IMR-90 (cell line): ENCODE data around the gene GM2A. TPM values are rescaled to one million over a fixed set of nuclear protein-coding genes. Genes with fewer than 3 reads are reported as not detected.

Experiments used
- ATAC-seq: fragments of 200-7000 bp; cut with Tn5 transposase; 2 replicates; pipeline ENCODE4 v1.9.1; 2020; ENCODE audit warnings: low read depth, mild to moderate bottlenecking, moderate library complexity
- BruUV-seq: library from RNA; stranded (reverse); fragments of 400-500 nt; replicated peaks from 2 replicates; lab custom pipeline; 2021; lab: Mats Ljungman, UMichigan
- CTCF ChIA-PET: fragments of 300-600 bp; formaldehyde crosslinking; extraction: SDS; loops from one replicate; lab custom pipeline; 2021; ENCODE audit warnings: antibody characterized with exemption; lab: Yijun Ruan, JAX
- POLR2A ChIA-PET: fragments of 300-600 bp; sonication (Branson Sonifier 250); formaldehyde crosslinking; loops from one replicate; lab custom pipeline; 2022; ENCODE audit warnings: antibody characterized with exemption; ENCODE audit not compliant: unreplicated experiment; lab: Charles Lee
- DNase-seq: peaks from one replicate; pipeline ENCODE4 v3.0.0; 2013
- H2AFZ ChIP-seq: replicated peaks from 2 replicates; pipeline ENCODE3; 2013; ENCODE audit warnings: low read length, mild to moderate bottlenecking; ENCODE audit not compliant: poor library complexity
- H2AK5ac ChIP-seq: 2 replicates; pipeline ENCODE4 v1.6.1; 2013; ENCODE audit warnings: low read depth, low read length, inconsistent platforms
- H2AK9ac ChIP-seq: replicated peaks from 2 replicates; pipeline ENCODE3; 2013; ENCODE audit warnings: mild to moderate bottlenecking, low read depth, low read length, moderate library complexity; ENCODE audit not compliant: poor library complexity
- H2BK120ac ChIP-seq: 2 replicates; pipeline ENCODE4 v1.6.1; 2013; ENCODE audit warnings: low read depth, low read length, inconsistent platforms
- H2BK15ac ChIP-seq: 3 replicates; pipeline ENCODE4 v1.6.1; 2013; ENCODE audit warnings: low read depth, low read length, inconsistent platforms
- H2BK20ac ChIP-seq: 2 replicates; pipeline ENCODE4 v1.6.1; 2013; ENCODE audit warnings: low read depth, mild to moderate bottlenecking, inconsistent platforms, low read length, moderate library complexity
- H2BK5ac ChIP-seq: 2 replicates; pipeline ENCODE4 v1.6.1; 2013; ENCODE audit warnings: mild to moderate bottlenecking, low read depth, low read length, inconsistent platforms; ENCODE audit not compliant: poor library complexity, severe bottlenecking
- H3K14ac ChIP-seq: replicated peaks from 2 replicates; pipeline ENCODE4 v1.6.1; 2013; ENCODE audit warnings: low read depth, low read length, inconsistent platforms
- H3K18ac ChIP-seq: 2 replicates; pipeline ENCODE4 v1.6.1; 2013; ENCODE audit warnings: low read depth, low read length, control low read depth
- H3K23ac ChIP-seq: 2 replicates; pipeline ENCODE4 v1.6.1; 2013; ENCODE audit warnings: low read depth, low read length, inconsistent platforms
- H3K27ac ChIP-seq: 2 replicates; pipeline ENCODE4 v1.5.1; 2013; ENCODE audit warnings: mild to moderate bottlenecking, control low read depth, low read length; ENCODE audit not compliant: insufficient read depth
- H3K27me3 ChIP-seq: 2 replicates; pipeline ENCODE4 v1.6.1; 2013; ENCODE audit warnings: low read length; ENCODE audit not compliant: control insufficient read depth, insufficient read depth
- H3K36me3 ChIP-seq: 2 replicates; pipeline ENCODE4 v1.6.1; 2013; ENCODE audit warnings: low read length, mixed read lengths; ENCODE audit not compliant: control insufficient read depth, insufficient read depth
- H3K4ac ChIP-seq: 2 replicates; pipeline ENCODE4 v1.6.1; 2013; ENCODE audit warnings: low read depth, low read length, inconsistent platforms
- H3K4me1 ChIP-seq: 2 replicates; pipeline ENCODE4 v1.6.1; 2013; ENCODE audit warnings: low read length, mixed read lengths; ENCODE audit not compliant: control insufficient read depth, insufficient read depth
- H3K4me2 ChIP-seq: 2 replicates; pipeline ENCODE4 v1.6.1; 2013; ENCODE audit warnings: low read depth, mild to moderate bottlenecking, control low read depth, low read length, moderate library complexity
- H3K4me3 ChIP-seq: 2 replicates; pipeline ENCODE4 v1.5.1; 2013; ENCODE audit warnings: low read depth, mild to moderate bottlenecking, control low read depth, low read length, moderate library complexity; ENCODE audit not compliant: insufficient read depth
- H3K56ac ChIP-seq: 2 replicates; pipeline ENCODE4 v1.6.1; 2013; ENCODE audit warnings: low read length, inconsistent platforms; ENCODE audit not compliant: insufficient read depth; ENCODE audit errors: extremely low read depth
- H3K79me1 ChIP-seq, 2 experiments: 2 replicates each; pipeline ENCODE4 v1.6.1; 2013; ENCODE audit warnings: low read length in 2 of 2, inconsistent platforms in 1 of 2, low read depth in 1 of 2
- H3K9ac ChIP-seq: 2 replicates; pipeline ENCODE4 v1.6.1; 2013; ENCODE audit warnings: low read depth, low read length, control low read depth
- H3K9me1 ChIP-seq: 2 replicates; pipeline ENCODE4 v1.6.1; 2013; ENCODE audit warnings: low read length, inconsistent platforms; ENCODE audit not compliant: insufficient read depth
- H3K9me3 ChIP-seq: 2 replicates; pipeline ENCODE4 v1.6.1; 2013; ENCODE audit warnings: low read length; ENCODE audit not compliant: control insufficient read depth, insufficient read depth
- H4K20me1 ChIP-seq: 2 replicates; pipeline ENCODE4 v1.6.1; 2013; ENCODE audit warnings: low read length, inconsistent platforms; ENCODE audit not compliant: insufficient read depth
- H4K5ac ChIP-seq: 2 replicates; pipeline ENCODE4 v1.6.1; 2013; ENCODE audit warnings: mild to moderate bottlenecking, low read depth, low read length, control low read depth
- H4K8ac ChIP-seq, 2 experiments: 2 replicates each; pipeline ENCODE4 v1.6.1; 2013; ENCODE audit warnings: low read depth in 2 of 2, low read length in 2 of 2, control low read depth in 1 of 2, inconsistent platforms in 1 of 2
- H4K91ac ChIP-seq: 2 replicates; pipeline ENCODE4 v1.6.1; 2013; ENCODE audit warnings: low read depth, low read length, inconsistent platforms; ENCODE audit not compliant: insufficient read depth
- CEBPB ChIP-seq: IDR thresholded peaks from 2 replicates; pipeline ENCODE4 v1.6.1; 2012; ENCODE audit warnings: low read depth, low read length, improper control_type of control experiment
- CHD1 ChIP-seq: IDR thresholded peaks from 2 replicates; pipeline ENCODE4 v1.6.1; 2012; ENCODE audit warnings: low read depth, low read length, improper control_type of control experiment
- CTCF ChIP-seq: conservative IDR thresholded peaks from 2 replicates; pipeline ENCODE4 v1.5.1; 2012; ENCODE audit warnings: mild to moderate bottlenecking, low read depth, low read length, improper control_type of control experiment
- ELK1 ChIP-seq: fragments of 150-350 bp; IDR thresholded peaks from 2 replicates; pipeline ENCODE4 v1.6.1; 2016; ENCODE audit warnings: low read depth, mild to moderate bottlenecking, low read length, moderate library complexity, borderline replicate concordance
- MAFK ChIP-seq: IDR thresholded peaks from 2 replicates; pipeline ENCODE4 v1.6.1; 2012; ENCODE audit warnings: low read depth, low read length, improper control_type of control experiment
- MAZ ChIP-seq: IDR thresholded peaks from 2 replicates; pipeline ENCODE4 v1.6.1; 2012; ENCODE audit warnings: low read depth, mild to moderate bottlenecking, low read length, improper control_type of control experiment, moderate library complexity, borderline replicate concordance
- MXI1 ChIP-seq: IDR thresholded peaks from 2 replicates; pipeline ENCODE4 v1.6.1; 2012; ENCODE audit warnings: low read depth, mild to moderate bottlenecking, low read length, moderate library complexity, borderline replicate concordance
- RAD21 ChIP-seq: IDR thresholded peaks from 2 replicates; pipeline ENCODE4 v1.6.1; 2012; ENCODE audit warnings: low read length, improper control_type of control experiment
- WGBS, 2 experiments: methylation state at CpG; one replicate each; pipeline versions ENCODE4 v1.1.5 to v1.1.7; 2013; ENCODE audit warnings: missing lambda C conversion rate in 2 of 2; ENCODE audit not compliant: insufficient read length in 1 of 2; ENCODE audit errors: extremely low coverage in 2 of 2; 5-methylcytosine and 5-hydroxymethylcytosine counted together
- dilution Hi-C: fragments of 300-500 bp; cut with HindIII; formaldehyde crosslinking; loops from one replicate; pipeline ENCODE4 v1.14.3; 2018; ENCODE audit warnings: low sequenced_read_pairs; ENCODE audit not compliant: unreplicated experiment
- in situ Hi-C: fragments of 300-500 bp; cut with MboI; formaldehyde crosslinking; loops from 3 replicates; pipeline ENCODE4 v1.14.3; 2019; ENCODE audit warnings: low sequenced_read_pairs, inconsistent platforms, mixed read lengths
- intact Hi-C: fragments of 100-400 bp; cut with micrococcal nuclease; formaldehyde crosslinking; loops from 2 replicates; pipeline ENCODE4 v1.10.0; 2022
- polyA plus RNA-seq, 3 experiments: library from polyadenylated mRNA; depleted of rRNA; stranded (reverse); fragments of >200 nt; gene quantifications; 2 replicates each; pipeline ENCODE4 v1.2.3, GENCODE V29; 2012; ENCODE audit warnings: low replicate concordance in 1 of 3
- total RNA-seq: library from RNA; depleted of rRNA; stranded (reverse); fragments of >200 nt; gene quantifications from 2 replicates; pipeline ENCODE4 v1.2.3, GENCODE V29; 2012

GM2A gene
- total and polyA plus RNA-seq, 2 of the 4 experiments (the other 2 are of a cell fraction) = 13.8 to 18.5 TPM

GRCh38 chr5:151275803-151276202 lies 22.8 kb downstream of the GM2A start:
- WGBS, 2 experiments = no CpG with 5 or more reads among the region's 2 CpGs
- TF ChIP-seq CHD1 (no peak), MXI1 (no peak), MAZ (no peak), RAD21 (no peak), CEBPB (no peak), ELK1 (no peak), CTCF (no peak), MAFK (no peak)
- H4K91ac ChIP-seq = no peak overlapping the region
- no peaks in the 10 kb centered on the region for H3K36me3 ChIP-seq
- no peak overlapping the region for H3K4me2 ChIP-seq
- no peaks in the 10 kb centered on the region for H3K9me1 ChIP-seq
- BruUV-seq = no TSS peak
- H3K9me3 ChIP-seq = no peaks in the 10 kb centered on the region
- ATAC-seq (no peak), DNase-seq (no peak)
- H3K27me3 ChIP-seq = peaks cover 6% of the 10 kb centered on the region
- no peak overlapping the region for H3K4ac ChIP-seq
- no peak overlapping the region for H3K18ac ChIP-seq
- H2BK15ac ChIP-seq = no peak overlapping the region
- no peak overlapping the region for H3K9ac ChIP-seq
- no peak overlapping the region for H2BK120ac ChIP-seq
- no peak overlapping the region for H4K8ac ChIP-seq
- no peak overlapping the region for H3K27ac ChIP-seq
- intact Hi-C loops (no loop called here), in situ Hi-C loops (no loop called here), dilution Hi-C loops (no loop called here)
- H4K5ac ChIP-seq = no peak overlapping the region
- H4K20me1 ChIP-seq = no peaks in the 10 kb centered on the region
- H3K14ac ChIP-seq = no peak overlapping the region
- no peak overlapping the region for H2BK20ac ChIP-seq
- H3K56ac ChIP-seq = no peak overlapping the region
- H2BK5ac ChIP-seq = no peak overlapping the region
- no peaks in the 10 kb centered on the region for H3K79me1 ChIP-seq
- CTCF ChIA-PET = no interaction called here
- no peak overlapping the region for H3K4me3 ChIP-seq
- H2AK5ac ChIP-seq = no peak overlapping the region
- no peak overlapping the region for H2AFZ ChIP-seq
- no peaks in the 10 kb centered on the region for H3K4me1 ChIP-seq
- H3K23ac ChIP-seq = no peak overlapping the region
- POLR2A ChIA-PET = no interaction called here
- no peak overlapping the region for H2AK9ac ChIP-seq
